HG03025 (cell line): ENCODE data around the gene TERC.
"Not testable (repeated sequence)": the region's sequence is repeated elsewhere in the genome, so short reads cannot be mapped to it uniquely, and the experiment has no call there.

Experiments used
- ATAC-seq: cut with Tn5 transposase; IDR thresholded peaks from one replicate; pipeline ENCODE4 v1.9.1; 2021; ENCODE audit warnings: mild to moderate bottlenecking, moderate library complexity; ENCODE audit not compliant: unreplicated experiment, low FRiP score

TERC gene

DNA sequence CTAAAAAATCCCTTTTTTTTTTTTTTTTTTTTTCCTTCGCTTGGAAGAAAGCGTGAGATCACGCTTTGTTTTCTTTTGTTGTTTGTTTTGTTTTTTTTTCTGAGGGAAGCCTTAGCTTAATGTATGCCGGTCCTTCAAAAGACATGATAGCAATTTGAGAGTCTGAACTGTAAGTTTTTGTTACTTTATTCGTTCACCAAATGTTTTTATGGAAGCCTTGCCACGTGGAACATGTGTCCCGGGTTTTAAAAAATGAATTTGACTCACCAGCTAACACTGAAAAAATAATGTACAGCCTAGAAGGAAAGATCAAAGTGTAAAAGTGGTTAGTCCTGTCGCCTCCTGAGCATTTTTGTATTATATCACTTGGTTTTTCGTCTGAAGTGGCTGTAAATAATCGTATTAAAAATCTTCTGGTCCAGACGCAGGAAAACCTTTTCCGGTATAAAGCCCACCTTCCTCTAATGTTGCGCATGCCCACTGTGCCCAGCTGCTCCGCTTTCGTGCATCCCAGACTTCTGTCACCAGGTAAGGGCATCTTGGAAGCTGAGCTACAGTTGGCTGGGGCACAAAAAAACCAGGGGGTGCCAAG lies 7.5 kb upstream of the TERC start:
- ATAC-seq: peak; percentile 29

DNA sequence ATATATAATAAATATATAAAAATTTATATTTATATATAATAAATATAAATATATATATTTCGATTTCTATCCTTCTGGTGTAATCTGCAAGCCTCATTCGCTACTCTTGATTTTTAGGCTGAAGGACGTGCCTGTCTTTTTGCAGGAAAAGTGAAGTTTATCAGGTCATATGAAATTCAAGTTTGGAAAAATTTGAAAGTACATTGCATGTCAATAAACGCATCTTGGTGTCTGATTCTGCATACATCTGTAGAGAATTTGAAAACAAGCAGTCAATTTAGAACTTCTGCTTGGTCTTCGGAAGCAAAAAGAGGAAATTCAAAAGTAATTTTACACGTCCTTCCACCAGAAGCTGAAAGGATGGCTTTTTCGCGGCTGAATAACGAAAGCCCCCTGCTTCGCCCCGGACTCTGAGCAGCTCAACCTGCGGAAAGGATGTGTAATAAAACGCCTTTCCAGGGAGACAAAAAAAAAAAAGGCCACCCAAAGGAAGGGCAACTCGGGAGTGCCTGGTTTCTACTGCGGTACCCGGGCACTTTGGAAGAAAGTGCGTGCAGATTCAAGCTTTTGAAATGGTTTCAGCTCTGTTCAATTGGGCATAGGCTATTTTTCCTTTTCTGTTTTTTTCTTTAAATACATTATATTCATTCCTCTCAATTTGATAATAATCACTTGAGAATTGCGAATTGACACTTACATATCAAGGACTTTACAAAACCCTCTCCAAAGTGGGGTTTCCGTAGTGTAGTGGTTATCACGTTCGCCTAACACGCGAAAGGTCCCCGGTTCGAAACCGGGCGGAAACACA lies 6.8 kb upstream of the TERC start:
- ATAC-seq: no peak

DNA sequence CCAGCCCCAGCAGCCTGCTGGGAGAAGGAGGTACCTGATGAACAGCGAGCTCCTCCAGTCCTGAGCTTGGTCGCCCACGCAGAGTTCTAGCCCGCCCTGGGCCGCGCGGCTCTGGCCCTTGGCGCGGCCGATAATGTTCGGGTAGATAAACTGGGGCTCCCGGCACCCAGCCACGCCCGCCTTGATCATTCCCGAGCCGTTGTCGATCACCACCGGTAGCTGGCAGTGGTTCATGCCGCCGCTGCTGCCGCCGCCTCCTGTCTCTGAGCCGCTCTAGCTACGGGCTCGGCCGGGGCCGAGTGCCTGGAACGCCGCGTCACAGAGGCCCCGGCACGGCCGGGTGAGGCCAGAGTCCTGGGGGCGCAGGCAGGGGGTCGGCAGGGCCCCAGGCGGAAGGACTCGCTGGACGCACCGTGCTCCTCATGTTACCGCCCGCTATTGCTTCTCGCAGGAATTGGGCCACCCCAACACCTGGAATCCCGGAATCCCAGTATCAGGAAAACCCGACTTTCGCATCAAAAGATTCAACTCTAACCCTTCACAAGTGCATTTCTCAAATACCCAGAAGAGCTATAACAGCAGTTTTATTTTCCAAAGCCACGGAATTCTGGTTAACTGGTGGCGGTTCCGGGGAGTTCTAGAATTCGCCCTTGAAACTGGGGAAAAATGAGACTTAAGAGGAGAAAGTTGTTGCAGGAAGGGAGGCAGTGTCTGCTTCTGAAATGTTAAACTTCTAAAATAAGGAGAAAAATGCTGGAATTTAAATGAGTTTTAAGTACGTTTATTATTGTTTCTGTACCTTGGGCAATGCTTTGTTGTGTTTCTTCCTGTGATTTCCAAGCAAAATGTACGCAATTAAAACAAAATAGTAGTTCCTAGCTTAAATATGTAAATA lies 4.7 kb upstream of the TERC start, which contains the start of gene ACTRT3:
TSS of gene ACTRT3 (minus strand) at position 275 of the 895 bp plus-strand sequence. CDS start at position 234, 41 bp downstream.
- no peak for ATAC-seq

- peak; percentile 38 for ATAC-seq
These were observed 463 bp downstream of the TERC start for GRCh38 chr3:169764312-169764881.

DNA sequence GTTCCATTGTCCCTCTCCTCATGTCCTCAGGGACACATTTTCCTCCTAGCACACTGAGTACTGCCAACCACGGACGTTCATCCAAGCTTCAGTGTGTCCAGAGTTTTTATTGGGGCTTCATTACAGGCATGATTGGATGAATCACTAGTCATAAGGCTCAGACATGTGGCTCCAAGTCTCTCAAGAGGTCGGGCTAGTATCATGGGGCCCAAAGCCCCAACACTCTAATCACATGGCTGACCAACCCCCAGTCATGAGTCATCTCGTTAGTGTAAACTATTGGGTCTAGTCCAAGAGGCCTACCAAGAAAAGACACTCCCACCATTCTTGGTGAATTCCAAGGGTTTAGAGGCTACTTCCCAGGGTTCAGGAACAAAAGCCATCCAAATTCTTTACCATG lies 4.4 kb downstream of the TERC start:
- ATAC-seq: no peak

- no peak for ATAC-seq
These were observed 5.6 kb downstream of the TERC start for GRCh38 chr3:169759256-169759655.

- ATAC-seq: no peak
These were observed 6.4 kb downstream of the TERC start for GRCh38 chr3:169758359-169758994.

DNA sequence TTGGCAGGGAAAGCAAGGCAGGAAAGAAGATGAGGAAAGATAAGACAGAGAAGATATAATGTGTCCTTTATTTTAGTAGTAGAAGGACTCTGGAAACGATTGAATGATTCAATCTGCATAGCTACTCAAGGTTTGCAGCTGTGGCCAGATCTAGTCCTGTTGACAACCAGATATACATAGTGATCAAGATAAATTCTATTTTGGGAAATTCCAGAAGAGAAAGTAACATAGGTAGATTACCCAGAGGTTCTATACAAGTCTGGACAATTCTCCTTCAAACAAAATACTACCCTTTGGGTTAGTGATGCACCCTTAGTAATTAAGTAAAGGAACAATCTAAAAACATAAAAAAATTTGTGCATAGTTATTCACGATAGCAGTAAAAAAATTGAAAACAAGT lies 9.4 kb downstream of the TERC start:
- no peak for ATAC-seq

GRCh38 chr3:169754711-169755110 lies 10.1 kb downstream of the TERC start:
- ATAC-seq: no peak

GRCh38 chr3:169751875-169752274 lies 13.0 kb downstream of the TERC start:
- no peak for ATAC-seq

DNA sequence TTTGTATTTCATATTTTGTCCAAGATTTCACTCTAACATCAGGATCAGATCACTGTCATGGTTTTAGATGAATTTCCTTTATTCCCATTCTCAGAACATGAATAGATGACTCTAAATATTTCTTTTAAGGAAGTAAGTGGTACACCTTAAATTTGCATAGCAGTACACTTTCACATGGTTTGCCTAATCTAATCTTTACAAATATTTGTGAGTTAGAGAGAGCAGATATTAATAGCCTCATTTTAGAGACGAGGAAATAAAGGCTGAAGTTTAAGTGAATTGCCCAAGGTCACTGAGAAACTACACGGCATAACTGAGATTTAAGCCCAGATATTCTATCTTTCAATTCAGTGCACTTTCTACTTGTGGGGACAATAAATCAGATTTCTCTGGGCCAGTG lies 14.2 kb downstream of the TERC start:
- ATAC-seq: no peak

- ATAC-seq: no peak
These were observed 16.2 kb downstream of the TERC start for GRCh38 chr3:169748670-169749069.

DNA sequence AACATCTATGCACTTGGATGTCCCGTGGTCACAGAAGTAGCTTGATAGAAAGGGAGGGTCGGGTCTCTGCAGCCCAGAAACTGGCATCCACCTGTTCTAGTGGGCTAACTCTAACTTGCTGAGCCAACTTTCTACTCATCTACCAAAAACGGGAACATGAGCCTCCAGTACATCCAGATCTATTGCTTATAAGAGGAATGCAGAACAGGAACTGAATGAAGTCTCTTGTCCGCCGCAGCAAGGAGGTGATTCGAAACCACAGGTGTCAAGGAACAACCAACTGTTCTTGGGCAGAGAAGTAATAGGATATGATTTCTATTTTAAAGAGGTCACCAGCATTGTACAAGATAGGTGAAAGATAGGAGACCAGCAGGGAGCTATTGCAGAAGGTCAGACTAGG lies 17.9 kb downstream of the TERC start:
- ATAC-seq: no peak

GRCh38 chr3:169744366-169745054 lies 20.4 kb downstream of the TERC start:
- ATAC-seq: no peak

DNA sequence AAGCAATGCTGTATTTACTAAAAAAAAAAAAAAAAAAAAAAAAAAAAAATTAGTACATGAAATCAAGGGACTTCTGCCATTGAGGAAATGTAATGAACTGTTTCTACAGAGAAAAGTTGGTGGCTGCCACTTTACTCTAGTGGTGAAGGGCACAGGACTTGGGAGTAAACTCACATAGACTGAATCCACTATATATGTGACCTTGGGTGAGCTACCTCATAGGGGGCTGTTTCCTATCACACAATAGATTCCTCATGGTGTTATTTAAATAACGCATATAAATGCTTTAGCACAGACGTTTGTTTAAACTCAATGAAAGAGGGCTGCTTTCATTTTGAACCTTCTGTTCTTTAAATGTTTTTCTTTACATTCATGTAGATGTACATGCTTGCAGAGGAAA lies 25.8 kb downstream of the TERC start:
- no peak for ATAC-seq

- ATAC-seq: not testable (repeated sequence)
These were observed 33.0 kb downstream of the TERC start for GRCh38 chr3:169731857-169732256.

DNA sequence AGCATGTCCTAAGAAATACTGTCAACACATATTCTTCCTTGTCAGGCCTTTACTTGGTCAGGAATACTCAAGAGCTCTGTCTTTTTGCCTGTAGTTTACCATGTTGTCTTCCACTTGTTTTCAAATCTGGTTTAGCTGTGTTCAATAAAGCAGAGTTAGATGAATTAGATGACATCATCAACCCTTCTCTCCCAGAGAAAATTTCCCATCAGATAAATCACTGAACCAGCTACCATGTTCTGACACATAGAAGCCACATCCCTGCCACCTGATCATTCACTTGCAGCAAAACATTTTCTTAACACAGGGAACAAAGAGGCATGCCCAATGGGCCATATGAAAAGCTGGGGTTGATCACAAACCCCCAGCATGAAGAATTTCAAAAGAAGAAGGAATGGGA lies 42.1 kb downstream of the TERC start:
- ATAC-seq: no peak

- not testable (repeated sequence) for ATAC-seq
These were observed 46.4 kb downstream of the TERC start for GRCh38 chr3:169718415-169718814.
